PC-9 (cell line): Measurements from ENCODE around the gene CDC42EP2. TPM values are rescaled to one million over a fixed set of nuclear protein-coding genes. Genes with fewer than 3 reads are reported as not detected.
A peak's percentile ranks its signal among the peaks of the same experiment; 100 is the strongest.

Experiments
- BruUV-seq: library from RNA; stranded (reverse); fragments of 400-500 nt; replicated peaks from 2 replicates; lab custom pipeline; 2021; lab: Mats Ljungman, UMichigan
- CTCF ChIA-PET: fragments of 300-600 bp; sonication (Branson Sonifier 250); formaldehyde crosslinking; loops from one replicate; lab custom pipeline; 2022; ENCODE audit warnings: antibody characterized with exemption; lab: Charles Lee
- POLR2A ChIA-PET: fragments of 300-600 bp; sonication (Branson Sonifier 250); formaldehyde crosslinking; loops from one replicate; lab custom pipeline; 2022; ENCODE audit warnings: antibody characterized with exemption; ENCODE audit not compliant: unreplicated experiment; lab: Charles Lee
- DNase-seq, 2 experiments: peaks; one replicate each; pipeline versions ENCODE4 v3.0.0 to v3.0.0-alpha.2; 2015 to 2022; ENCODE audit warnings: mixed read lengths in 1 of 2
- H2AFZ ChIP-seq: fragments of 200-600 bp; sonication (generic); 2 replicates; pipeline ENCODE4 v1.8.1; 2017; ENCODE audit warnings: antibody characterized with exemption
- H3F3A ChIP-seq: fragments of 200-600 bp; sonication (generic); 2 replicates; pipeline ENCODE4 v1.8.1; 2017; ENCODE audit warnings: antibody characterized with exemption, mild to moderate bottlenecking, low read depth; ENCODE audit not compliant: insufficient read depth
- H3K27ac ChIP-seq: fragments of 200-600 bp; sonication (generic); 2 replicates; pipeline ENCODE4 v1.6.1; 2016; ENCODE audit warnings: mixed run types
- H3K27me3 ChIP-seq: fragments of 200-600 bp; sonication (generic); 2 replicates; pipeline ENCODE4 v1.6.1; 2016; ENCODE audit warnings: low read depth, mixed run types; ENCODE audit not compliant: insufficient read depth
- H3K36me3 ChIP-seq: fragments of 200-600 bp; sonication (generic); 2 replicates; pipeline ENCODE4 v1.6.1; 2016; ENCODE audit warnings: low read depth, mixed run types
- H3K4me1 ChIP-seq: fragments of 200-600 bp; sonication (generic); replicated peaks from 2 replicates; pipeline ENCODE4 v1.6.1; 2016; ENCODE audit warnings: mixed run types; ENCODE audit not compliant: insufficient read depth
- H3K4me2 ChIP-seq: fragments of 200-600 bp; sonication (generic); 2 replicates; pipeline ENCODE4 v1.6.1; 2017; ENCODE audit warnings: mixed run types
- H3K4me3 ChIP-seq: fragments of 200-600 bp; sonication (generic); 2 replicates; pipeline ENCODE4 v1.6.1; 2016; ENCODE audit warnings: mixed run types
- H3K79me2 ChIP-seq: fragments of 200-600 bp; sonication (generic); 2 replicates; pipeline ENCODE4 v1.6.1; 2017; ENCODE audit warnings: low read depth, mixed run types
- H3K9me2 ChIP-seq: fragments of 200-600 bp; sonication (generic); 2 replicates; pipeline ENCODE4 v1.8.1; 2017; ENCODE audit warnings: mild to moderate bottlenecking; ENCODE audit not compliant: insufficient read depth
- H3K9me3 ChIP-seq: fragments of 200-600 bp; sonication (generic); 2 replicates; pipeline ENCODE4 v1.8.1; 2016; ENCODE audit warnings: low read depth; ENCODE audit not compliant: insufficient read depth
- H4K20me1 ChIP-seq: fragments of 200-600 bp; sonication (generic); 2 replicates; pipeline ENCODE4 v1.8.1; 2017; ENCODE audit not compliant: insufficient read depth
- EZH2 ChIP-seq: fragments of 200-600 bp; sonication (generic); IDR thresholded peaks from 2 replicates; pipeline ENCODE4 v1.8.0; 2017; ENCODE audit warnings: antibody characterized with exemption, low read depth
- intact Hi-C: fragments of 100-400 bp; cut with micrococcal nuclease; formaldehyde crosslinking; loops from one replicate; pipeline ENCODE4 v1.10.0; 2022; ENCODE audit not compliant: unreplicated experiment
- total RNA-seq: library from RNA; stranded (reverse); gene quantifications from 2 replicates; pipeline ENCODE4 v1.2.3, GENCODE V29; 2021
- TF ChIP-seq, protein P1 (sequence below): fragments of 200-600 bp; sonication (generic); conservative IDR thresholded peaks from 2 replicates; pipeline ENCODE4 v1.6.1; 2017; ENCODE audit warnings: mixed run types, antibody characterized with exemption, mild to moderate bottlenecking, moderate library complexity

Gene CDC42EP2
- total RNA-seq, 1 experiment from 2014 or later: 20.8 TPM

DNA sequence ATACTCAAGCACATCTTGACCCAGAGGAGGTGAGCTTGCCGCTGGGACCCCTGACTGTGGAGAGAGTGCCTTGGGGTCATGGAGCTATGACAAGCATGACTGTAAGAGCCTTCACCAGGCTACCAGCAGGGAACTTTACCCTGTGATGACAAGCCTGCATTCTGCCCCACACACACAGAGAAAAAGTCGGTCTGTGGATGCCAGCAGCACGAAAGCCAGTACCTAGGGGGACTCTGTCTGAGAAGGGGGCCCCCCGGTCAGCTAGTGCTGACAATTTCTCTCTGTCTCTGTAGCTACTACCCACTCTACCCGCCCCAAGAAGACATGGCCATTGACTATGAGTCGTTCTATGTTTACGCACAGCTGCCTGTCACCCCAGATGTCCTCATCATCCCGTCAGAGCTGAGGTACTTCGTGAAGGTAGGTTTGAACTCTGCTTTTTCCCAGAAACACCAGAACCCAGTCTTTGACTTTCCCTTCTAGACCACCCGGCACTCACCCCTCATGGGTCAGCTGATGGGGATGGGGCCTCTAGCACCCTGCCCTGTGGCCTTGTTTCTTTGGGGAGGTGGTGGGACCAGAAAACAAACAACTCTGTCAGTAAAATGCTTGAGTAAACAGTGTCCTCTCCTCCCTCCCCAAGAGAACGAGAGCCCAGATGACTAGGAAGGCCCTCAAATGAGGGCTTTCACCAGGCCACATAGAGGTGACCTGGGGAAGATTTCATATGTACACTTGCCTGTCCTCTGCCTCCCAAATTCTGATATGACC is 18.9 kb upstream of the CDC42EP2 start:
- Histone ChIP-seq H3K27ac (0 out of 2 replicates have a peak overlapping the region, but pooled peaks have one; percentile 9), H3K9me3 (no peaks in the 10 kb centered on the region), H3K4me2 (no peak overlapping the region), H3K4me3 (no peak overlapping the region), H3K27me3 (no peaks in the 10 kb centered on the region), H3F3A (peaks cover 34% of the 10 kb centered on the region), H3K4me1 (peaks cover 27% of the 10 kb centered on the region), H3K36me3 (peaks cover 14% of the 10 kb centered on the region; the same call in 1 of the 2 replicates), H3K9me2 (no peaks in the 10 kb centered on the region), H2AFZ (no peak overlapping the region), H3K79me2 (0 out of 2 replicates have a peak, but pooled peaks cover 4% of the 10 kb centered on the region), H4K20me1 (no peaks in the 10 kb centered on the region)
- intact Hi-C loops: no loop called here
- DNase-seq: no peak
- BruUV-seq: no TSS peak
- CTCF ChIA-PET: interaction anchor here (0.8 kb wide), 1 partner anchor 19 kb away, joined by 3 read pairs; the partner anchor contains the start of gene CDC42EP2
- TF ChIP-seq, protein P1, sequence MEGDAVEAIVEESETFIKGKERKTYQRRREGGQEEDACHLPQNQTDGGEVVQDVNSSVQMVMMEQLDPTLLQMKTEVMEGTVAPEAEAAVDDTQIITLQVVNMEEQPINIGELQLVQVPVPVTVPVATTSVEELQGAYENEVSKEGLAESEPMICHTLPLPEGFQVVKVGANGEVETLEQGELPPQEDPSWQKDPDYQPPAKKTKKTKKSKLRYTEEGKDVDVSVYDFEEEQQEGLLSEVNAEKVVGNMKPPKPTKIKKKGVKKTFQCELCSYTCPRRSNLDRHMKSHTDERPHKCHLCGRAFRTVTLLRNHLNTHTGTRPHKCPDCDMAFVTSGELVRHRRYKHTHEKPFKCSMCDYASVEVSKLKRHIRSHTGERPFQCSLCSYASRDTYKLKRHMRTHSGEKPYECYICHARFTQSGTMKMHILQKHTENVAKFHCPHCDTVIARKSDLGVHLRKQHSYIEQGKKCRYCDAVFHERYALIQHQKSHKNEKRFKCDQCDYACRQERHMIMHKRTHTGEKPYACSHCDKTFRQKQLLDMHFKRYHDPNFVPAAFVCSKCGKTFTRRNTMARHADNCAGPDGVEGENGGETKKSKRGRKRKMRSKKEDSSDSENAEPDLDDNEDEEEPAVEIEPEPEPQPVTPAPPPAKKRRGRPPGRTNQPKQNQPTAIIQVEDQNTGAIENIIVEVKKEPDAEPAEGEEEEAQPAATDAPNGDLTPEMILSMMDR: no peak
- no peak for TF ChIP-seq EZH2
- POLR2A ChIA-PET: interaction anchor here (0.6 kb wide), 2 partner anchors 21 to 1091 kb away, joined by 6 to 9 read pairs; no protein-coding TSS in a partner anchor

DNA sequence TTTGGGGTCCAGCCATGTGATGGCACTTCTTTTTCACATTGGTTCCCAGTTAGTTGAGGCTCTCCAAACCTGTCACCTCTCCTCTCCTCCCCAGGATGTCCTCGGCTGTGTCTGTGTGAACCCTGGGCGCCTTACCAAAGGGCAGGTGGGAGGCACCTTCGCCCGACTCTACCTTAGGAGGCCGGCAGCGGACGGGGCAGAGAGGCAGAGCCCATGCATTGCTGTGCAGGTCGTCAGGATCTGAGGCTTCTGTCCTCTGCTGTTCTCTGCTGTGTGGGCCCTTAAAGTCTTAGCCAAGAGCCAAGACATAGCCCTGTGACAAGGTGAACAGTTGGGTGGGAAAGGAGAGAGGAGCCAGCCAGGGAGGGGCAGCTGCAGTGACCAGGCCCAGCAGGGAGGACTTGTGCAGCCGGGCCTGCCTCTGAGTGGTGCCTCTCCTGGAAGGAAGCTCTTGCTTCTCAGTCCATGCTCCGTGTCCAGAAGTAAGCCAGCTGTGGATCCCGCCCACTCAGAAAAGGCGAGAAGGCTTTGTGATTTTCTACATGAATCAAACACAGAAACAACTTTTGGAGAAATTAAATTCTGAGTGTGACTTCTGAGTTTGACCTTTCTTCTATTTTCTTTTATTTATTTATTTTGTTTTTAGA is 17.5 kb upstream of the CDC42EP2 start:
- no peak overlapping the region for H3K4me2 ChIP-seq
- H4K20me1 ChIP-seq: no peaks in the 10 kb centered on the region
- H3K4me1 ChIP-seq: peaks cover 23% of the 10 kb centered on the region
- no peaks in the 10 kb centered on the region for H3K9me3 ChIP-seq
- H3F3A ChIP-seq: peaks cover 33% of the 10 kb centered on the region; the same call in 1 of the 2 replicates
- no peak overlapping the region for H3K27ac ChIP-seq
- no peaks in the 10 kb centered on the region for H3K27me3 ChIP-seq
- DNase-seq: no peak
- POLR2A ChIA-PET: interaction anchor here (0.6 to 0.7 kb wide), 3 partner anchors 220 to 270 kb away, joined by 4 to 6 read pairs (median 5); no protein-coding TSS in a partner anchor
- H3K79me2 ChIP-seq: 0 out of 2 replicates have a peak, but pooled peaks cover 4% of the 10 kb centered on the region
- H3K36me3 ChIP-seq: peaks cover 14% of the 10 kb centered on the region; the same call in 1 of the 2 replicates
- intact Hi-C loops: no loop called here
- H3K9me2 ChIP-seq: no peaks in the 10 kb centered on the region
- CTCF ChIA-PET: no interaction called here
- no peak for TF ChIP-seq EZH2
- TF ChIP-seq, protein P1: no peak
- no peak overlapping the region for H3K4me3 ChIP-seq
- no TSS peak for BruUV-seq
- no peak overlapping the region for H2AFZ ChIP-seq

DNA sequence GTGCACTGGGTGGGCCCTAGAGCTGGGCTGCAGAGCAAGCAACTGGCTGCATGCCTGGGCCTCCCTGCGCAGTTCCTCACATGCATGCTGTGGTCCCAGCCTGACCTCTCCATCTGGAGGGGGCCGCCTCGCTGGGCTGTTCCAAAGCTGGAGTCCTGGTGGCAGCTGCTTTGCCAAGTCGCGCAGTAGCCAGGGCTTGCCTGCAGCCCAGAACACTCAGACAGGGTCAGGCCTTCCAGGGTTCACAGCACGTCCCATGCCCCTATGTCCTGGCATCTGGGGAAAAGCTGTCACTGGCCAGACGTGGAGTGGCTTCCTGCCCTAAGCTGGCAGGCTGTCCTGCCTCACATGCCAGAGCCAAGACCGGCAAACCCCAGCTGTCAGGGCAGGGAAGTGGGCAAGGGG is 16.5 kb upstream of the CDC42EP2 start:
- H3F3A ChIP-seq: peaks cover 30% of the 10 kb centered on the region; the same call in 1 of the 2 replicates
- H3K4me2 ChIP-seq: no peak overlapping the region
- H4K20me1 ChIP-seq: no peaks in the 10 kb centered on the region
- H3K27me3 ChIP-seq: no peaks in the 10 kb centered on the region
- H2AFZ ChIP-seq: no peak overlapping the region
- CTCF ChIA-PET: interaction anchor here (0.6 kb wide), 1 partner anchor 23 kb away, joined by 6 read pairs; no protein-coding TSS in a partner anchor
- no peak overlapping the region for H3K27ac ChIP-seq
- no TSS peak for BruUV-seq
- H3K79me2 ChIP-seq: 0 out of 2 replicates have a peak, but pooled peaks cover 1% of the 10 kb centered on the region
- DNase-seq: no peak
- intact Hi-C loops: no loop called here
- no peaks in the 10 kb centered on the region for H3K9me3 ChIP-seq
- H3K9me2 ChIP-seq: no peaks in the 10 kb centered on the region
- peaks cover 14% of the 10 kb centered on the region; the same call in 1 of the 2 replicates for H3K36me3 ChIP-seq
- POLR2A ChIA-PET: no interaction called here
- no peak for TF ChIP-seq EZH2
- TF ChIP-seq, protein P1: no peak
- peaks cover 15% of the 10 kb centered on the region for H3K4me1 ChIP-seq
- no peak overlapping the region for H3K4me3 ChIP-seq
